H1 (cell line): ENCODE measurements around the gene WDR37. TPM values are rescaled to one million over a fixed set of nuclear protein-coding genes. Genes with fewer than 3 reads are reported as not detected.

Experiments
- EP300 ChIP-seq, 2 experiments: IDR thresholded peaks; 1 replicate in 1 of 2; 2 replicates in 1 of 2; pipeline ENCODE4 v1.6.1; 2011 to 2012; ENCODE audit warnings: low read depth in 2 of 2, low read length in 2 of 2, mild to moderate bottlenecking in 2 of 2, borderline replicate concordance in 1 of 2, inconsistent platforms in 1 of 2, moderate library complexity in 1 of 2
- JUND ChIP-seq: IDR thresholded peaks from 2 replicates; pipeline ENCODE4 v1.6.1; 2011; ENCODE audit warnings: mild to moderate bottlenecking, improper control_type of control experiment, low read length
- KDM1A ChIP-seq: fragments of 200-600, 300-600 bp; sonication (generic); IDR thresholded peaks from 2 replicates; pipeline ENCODE4 v1.7.1; 2016; ENCODE audit warnings: mild to moderate bottlenecking, low read length, borderline replicate concordance
- KDM4A ChIP-seq: IDR thresholded peaks from one replicate; pipeline ENCODE4 v1.7.1; 2012; ENCODE audit warnings: low read depth, mild to moderate bottlenecking, moderate library complexity, low read length, inconsistent platforms; ENCODE audit not compliant: severe bottlenecking
- RAD21 ChIP-seq, 2 experiments: IDR thresholded peaks in 1 of 2; conservative IDR thresholded peaks in 1 of 2; 2 replicates each; pipeline ENCODE4 v1.6.1; 2011; ENCODE audit warnings: low read depth in 2 of 2, low read length in 2 of 2, improper control_type of control experiment in 1 of 2, inconsistent platforms in 1 of 2, mild to moderate bottlenecking in 1 of 2, moderate library complexity in 1 of 2
- SP1 ChIP-seq: IDR thresholded peaks from 2 replicates; pipeline ENCODE4 v1.6.1; 2011; ENCODE audit warnings: low read depth, low read length
- ZNF274 ChIP-seq: IDR thresholded peaks from 2 replicates; pipeline ENCODE4 v1.7.0; 2012; ENCODE audit warnings: low read length, borderline replicate concordance; ENCODE audit errors: extremely low read depth
- polyA plus RNA-seq, 7 experiments: library from polyadenylated mRNA; depleted of rRNA in 3 of 7; stranded (reverse) in 5 of 7; unstranded in 2 of 7; fragments of >200 nt in 5 of 7; fragments of 200-250 nt in 2 of 7; gene quantifications; 1 replicate in 5 of 7; 2 replicates in 1 of 7; 4 replicates in 1 of 7; pipeline versions ENCODE4 v1.2.1 to v1.2.3, GENCODE V29; 2011 to 2013; ENCODE audit warnings: missing spikeins in 2 of 7, mixed read lengths in 2 of 7
- total RNA-seq: library from RNA; stranded (reverse); fragmentation: NEBNext Ultra II Directional; extraction: Animal tissue kit (Norgen Biotek cat#: 25700); gene quantifications from 2 replicates; pipeline ENCODE4 v1.2.1, GENCODE V29; 2021

Gene WDR37
- total and polyA plus RNA-seq, 2 of the 8 experiments (the other 6 are each of a cell fraction or from before 2014, with no cell fraction given), result 9.6 to 12.0 TPM

DNA sequence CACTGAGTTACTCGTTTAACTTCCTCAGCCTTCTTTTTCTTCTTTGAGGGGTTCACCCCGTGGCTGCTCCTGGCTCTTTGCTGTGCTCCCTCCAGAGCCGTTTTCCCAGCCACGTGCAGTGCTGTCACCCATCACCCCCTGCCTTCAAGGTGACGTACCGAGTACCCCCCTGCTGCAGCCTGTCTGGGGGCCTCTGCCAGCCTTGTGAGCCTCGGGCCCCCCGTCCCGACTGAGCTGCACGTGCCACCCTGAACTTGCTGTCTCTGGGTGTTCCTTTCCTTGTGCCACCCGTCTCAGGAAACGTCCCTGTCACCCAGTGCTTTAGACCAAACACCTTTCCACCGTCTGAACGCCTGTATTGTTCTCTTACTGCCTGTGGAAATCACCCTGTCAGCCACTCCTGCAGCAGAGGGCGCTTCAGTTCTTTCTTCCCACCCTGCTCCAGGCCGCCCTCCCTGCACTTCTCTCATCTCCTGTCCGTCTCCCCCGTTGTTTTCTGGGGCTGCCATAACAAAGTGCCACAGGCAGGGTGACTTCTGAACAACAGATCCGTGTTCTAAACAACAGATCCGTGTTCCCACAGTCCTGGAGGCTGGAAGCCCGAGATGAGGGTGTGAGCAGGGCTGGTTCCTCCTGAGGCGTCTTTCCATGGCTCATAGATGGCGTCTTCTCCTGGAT lies 44.6 kb downstream of the WDR37 start (continued):
- TF ChIP-seq ZNF274, result no peak
- no peak for TF ChIP-seq JUND
- no peak for TF ChIP-seq KDM4A
- TF ChIP-seq RAD21 (IDR thresholded peaks at IDR 0.05 in 1 of 2, conservative IDR thresholded peaks at IDR 0.05 in 1 of 2; ENCODE audit: low read depth in 2 of 2, low read length in 2 of 2), result peak; percentile 64 to 71
- no peak for TF ChIP-seq KDM1A
- no peak for TF ChIP-seq EP300 (IDR thresholded peaks at IDR 0.05; ENCODE audit: borderline replicate concordance in 1 of 2, low read depth in 2 of 2, low read length in 2 of 2)
- TF ChIP-seq SP1, result no peak
